Hematopoietic multipotent progenitor cell treated with erythropoietin and hydrocortisone succinate and interleukin-3 and kit ligand, for 8 days (in vitro differentiated cells): ENCODE results near the gene RBMS3.

Source experiments
- DNase-seq: peaks from one replicate; pipeline ENCODE4 v3.0.0-alpha.2; 2015

The RBMS3 gene

GRCh38 chr3:29590461-29590860, 309.6 kb downstream of the RBMS3 start:
- no peak for DNase-seq

- DNase-seq = no peak
These were observed 310.7 kb downstream of the RBMS3 start for GRCh38 chr3:29591579-29591978.

- no peak for DNase-seq
These were observed 312.9 kb downstream of the RBMS3 start for GRCh38 chr3:29593802-29594201.

- no peak for DNase-seq
These were observed 313.4 kb downstream of the RBMS3 start for GRCh38 chr3:29594261-29594660.

- no peak for DNase-seq
These were observed 316.6 kb downstream of the RBMS3 start for GRCh38 chr3:29597376-29598008.

- DNase-seq = no peak
These were observed 321.2 kb downstream of the RBMS3 start for GRCh38 chr3:29601861-29602585.

GRCh38 chr3:29605845-29606244, 325.0 kb downstream of the RBMS3 start:
- DNase-seq = no peak

GRCh38 chr3:29606416-29606815, 325.5 kb downstream of the RBMS3 start:
- DNase-seq = no peak

GRCh38 chr3:29608414-29609327, 327.8 kb downstream of the RBMS3 start:
- DNase-seq = no peak

GRCh38 chr3:29609328-29609811, 328.5 kb downstream of the RBMS3 start:
- no peak for DNase-seq

GRCh38 chr3:29610781-29611180, 329.9 kb downstream of the RBMS3 start:
- no peak for DNase-seq

- DNase-seq = no peak
These were observed 330.4 kb downstream of the RBMS3 start for GRCh38 chr3:29611252-29611651.

GRCh38 chr3:29612536-29612935, 331.7 kb downstream of the RBMS3 start:
- DNase-seq = no peak

GRCh38 chr3:29614954-29615353, 334.1 kb downstream of the RBMS3 start:
- no peak for DNase-seq

- DNase-seq = no peak
These were observed 337.8 kb downstream of the RBMS3 start for GRCh38 chr3:29618395-29619282.

GRCh38 chr3:29619676-29620075, 338.8 kb downstream of the RBMS3 start:
- DNase-seq = no peak

GRCh38 chr3:29627136-29628117, 346.6 kb downstream of the RBMS3 start:
- no peak for DNase-seq

GRCh38 chr3:29628795-29629194, 347.9 kb downstream of the RBMS3 start:
- DNase-seq = no peak

GRCh38 chr3:29635888-29636287, 355.0 kb downstream of the RBMS3 start:
- no peak for DNase-seq

- no peak for DNase-seq
These were observed 356.2 kb downstream of the RBMS3 start for GRCh38 chr3:29637068-29637467.
